Vagina (tissue), 2 donors: Measurements from ENCODE around the gene FASTK. TPM values are rescaled to one million over a fixed set of nuclear protein-coding genes. Genes with fewer than 3 reads are reported as not detected.

Experiments used
- DNase-seq, 2 donors: peaks; one replicate each; pipeline ENCODE4 v3.0.0-alpha.2; 2017; ENCODE audit errors: extremely low spot score in 2 of 2
- H3K27ac ChIP-seq: fragments of 200-600 bp; sonication (generic); one replicate; pipeline ENCODE4 v1.5.1; 2019
- H3K27me3 ChIP-seq: fragments of 200-600 bp; sonication (generic); one replicate; pipeline ENCODE4 v1.5.1; 2019
- H3K36me3 ChIP-seq, 2 donors: fragments of 200-600 bp; sonication (generic); one replicate each; pipeline ENCODE4 v1.5.1; 2017 to 2019
- H3K4me1 ChIP-seq: fragments of 200-600 bp; sonication (generic); one replicate; pipeline ENCODE4 v1.5.1; 2019
- H3K4me3 ChIP-seq, 2 donors: fragments of 200-600 bp; sonication (generic); 1 replicate in 1 of 2; 2 replicates in 1 of 2; pipeline ENCODE4 v1.5.1; 2016 to 2019
- H3K9me3 ChIP-seq: fragments of 200-600 bp; sonication (generic); one replicate; pipeline ENCODE4 v1.5.1; 2019
- CTCF ChIP-seq, 3 experiments: fragments of 450-650 bp in 2 of 3; fragments of 200-600 bp in 1 of 3; sonication (generic) in 1 of 3; IDR thresholded peaks; one replicate each; pipeline ENCODE4 v1.5.1; 2017 to 2019; ENCODE audit warnings: antibody characterized with exemption in 3 of 3, mild to moderate bottlenecking in 2 of 3, moderate library complexity in 2 of 3
- POLR2A ChIP-seq, 2 donors: fragments of 450-650 bp; IDR thresholded peaks; one replicate each; pipeline ENCODE4 v1.6.1; 2017; ENCODE audit warnings: antibody characterized with exemption in 2 of 2, mild to moderate bottlenecking in 2 of 2, moderate library complexity in 2 of 2
- POLR2AphosphoS5 ChIP-seq, 2 donors: sonication (generic); formaldehyde crosslinking; IDR thresholded peaks; one replicate each; pipeline ENCODE4 v1.9.0; 2017; ENCODE audit warnings: antibody characterized with exemption in 2 of 2, mild to moderate bottlenecking in 2 of 2, low read depth in 1 of 2; ENCODE audit not compliant: insufficient read depth in 1 of 2
- intact Hi-C: fragments of 100-400 bp; cut with DNase I; formaldehyde crosslinking; loops from one replicate; pipeline ENCODE4 v1.15.1; 2023
- total RNA-seq: library from RNA; depleted of rRNA; stranded (reverse); fragments of >200 nt; gene quantifications from one replicate; pipeline ENCODE4 v1.2.3, GENCODE V29; 2016

Gene FASTK
- 60.2 TPM for total RNA-seq

- Histone ChIP-seq H3K4me3 (peak within 1 kb of the TSS; percentile 77 to 82), H3K4me1 (peaks cover 61% of the 10 kb centered on the region), H3K27me3 (no peaks in the 10 kb centered on the region), H3K27ac (peak within 1 kb of the TSS; percentile 97), H3K36me3 (peaks cover 0 to 11% of the 10 kb centered on the region in 2 donors), H3K9me3 (no peaks in the 10 kb centered on the region)
- TF ChIP-seq CTCF (IDR thresholded peaks at IDR 0.05) (no peak), POLR2A (IDR thresholded peaks at IDR 0.05) (peak in 1 of 2 donors; percentile 73), POLR2AphosphoS5 (IDR thresholded peaks at IDR 0.05; ENCODE audit: insufficient read depth in 1 of 2, low read depth in 1 of 2) (peak; percentile 79 to 87)
- no peak for DNase-seq
- intact Hi-C loops, result no loop called here
Measured at GRCh38 chr7:151080522-151081169, at the start of gene FASTK. TSS of gene FASTK (minus strand) at chr7:151080809. CDS start at chr7:151080766, 43 bp downstream.

GRCh38 chr7:151129960-151130591 lies 49.5 kb upstream of the FASTK start:
- Histone ChIP-seq H3K4me3 (no peak overlapping the region), H3K4me1 (peaks cover 22% of the 10 kb centered on the region), H3K27me3 (no peaks in the 10 kb centered on the region), H3K9me3 (no peaks in the 10 kb centered on the region), H3K27ac (no peak overlapping the region), H3K36me3 (peaks cover 0 to 67% of the 10 kb centered on the region in 2 donors)
- no peak for DNase-seq
- intact Hi-C loops, result no loop called here
- TF ChIP-seq POLR2A (IDR thresholded peaks at IDR 0.05) (no peak), CTCF (IDR thresholded peaks at IDR 0.05) (no peak), POLR2AphosphoS5 (IDR thresholded peaks at IDR 0.05; ENCODE audit: insufficient read depth in 1 of 2, low read depth in 1 of 2) (no peak)

- Histone ChIP-seq H3K36me3 (peaks cover 0 to 60% of the 10 kb centered on the region in 2 donors), H3K4me1 (peaks cover 29% of the 10 kb centered on the region), H3K4me3 (no peak overlapping the region), H3K9me3 (no peaks in the 10 kb centered on the region), H3K27ac (no peak overlapping the region), H3K27me3 (no peaks in the 10 kb centered on the region)
- TF ChIP-seq CTCF (IDR thresholded peaks at IDR 0.05), result no peak
- TF ChIP-seq POLR2A (IDR thresholded peaks at IDR 0.05), result no peak
- TF ChIP-seq POLR2AphosphoS5 (IDR thresholded peaks at IDR 0.05; ENCODE audit: insufficient read depth in 1 of 2, low read depth in 1 of 2), result no peak
- DNase-seq, result no peak
- intact Hi-C loops, result no loop called here
Measured at GRCh38 chr7:151129117-151129959, 48.7 kb upstream of the FASTK start.

GRCh38 chr7:151128716-151129115 lies 48.1 kb upstream of the FASTK start:
- intact Hi-C loops, result no loop called here
- peaks cover 0 to 53% of the 10 kb centered on the region in 2 donors for H3K36me3 ChIP-seq

More at GRCh38 chr7:151128716-151129115, 48.1 kb upstream of the FASTK start:
- TF ChIP-seq POLR2A (IDR thresholded peaks at IDR 0.05), result no peak
- TF ChIP-seq CTCF (IDR thresholded peaks at IDR 0.05), result no peak
- no peak for TF ChIP-seq POLR2AphosphoS5 (IDR thresholded peaks at IDR 0.05; ENCODE audit: insufficient read depth in 1 of 2, low read depth in 1 of 2)
- no peak overlapping the region for H3K4me3 ChIP-seq
- no peaks in the 10 kb centered on the region for H3K27me3 ChIP-seq
- no peaks in the 10 kb centered on the region for H3K9me3 ChIP-seq
- no peak for DNase-seq
- no peak overlapping the region for H3K27ac ChIP-seq
- peaks cover 32% of the 10 kb centered on the region for H3K4me1 ChIP-seq
